HL-60 (cell line): Measurements from ENCODE around the gene SOX8.

ENCODE experiments used
- DNase-seq, 2 experiments: peaks; one replicate each; pipeline ENCODE4 v3.0.0-alpha.2; 2010 to 2020; ENCODE audit warnings: low read depth in 1 of 2, low spot score in 1 of 2
- H3K27ac ChIP-seq: fragments of 250-450 bp; sonication (Bioruptor Pico); replicated peaks from 2 replicates; pipeline ENCODE4 v1.5.1; 2020; ENCODE audit warnings: mild to moderate bottlenecking, moderate library complexity
- H3K27me3 ChIP-seq: fragments of 250-450 bp; sonication (Bioruptor Pico); 2 replicates; pipeline ENCODE4 v1.5.1; 2021; ENCODE audit warnings: mild to moderate bottlenecking, moderate library complexity; ENCODE audit not compliant: insufficient read depth, poor library complexity, severe bottlenecking
- H3K4me3 ChIP-seq: replicated peaks from 2 replicates; pipeline ENCODE4 v1.5.1; 2011; ENCODE audit warnings: mild to moderate bottlenecking, control low read depth, low read length; ENCODE audit not compliant: insufficient read depth
- CTCF ChIP-seq: IDR thresholded peaks from one replicate; pipeline ENCODE4 v1.5.1; 2011; ENCODE audit warnings: low read length, control low read depth, inconsistent platforms; ENCODE audit not compliant: insufficient read depth
- GABPA ChIP-seq: IDR thresholded peaks from 2 replicates; pipeline ENCODE4 v1.6.1; 2012; ENCODE audit warnings: low read depth
- POLR2AphosphoS5 ChIP-seq: IDR thresholded peaks from 2 replicates; pipeline ENCODE4 v1.6.1; 2012; ENCODE audit warnings: low read depth
- SPI1 ChIP-seq: IDR thresholded peaks from 2 replicates; pipeline ENCODE4 v1.6.1; 2012; ENCODE audit warnings: low read depth, mild to moderate bottlenecking, borderline replicate concordance
- TF ChIP-seq, protein P1 (sequence below): IDR thresholded peaks from 2 replicates; pipeline ENCODE4 v1.6.1; 2012; ENCODE audit warnings: low read depth; ENCODE audit not compliant: insufficient replicate concordance

The SOX8 gene

DNA sequence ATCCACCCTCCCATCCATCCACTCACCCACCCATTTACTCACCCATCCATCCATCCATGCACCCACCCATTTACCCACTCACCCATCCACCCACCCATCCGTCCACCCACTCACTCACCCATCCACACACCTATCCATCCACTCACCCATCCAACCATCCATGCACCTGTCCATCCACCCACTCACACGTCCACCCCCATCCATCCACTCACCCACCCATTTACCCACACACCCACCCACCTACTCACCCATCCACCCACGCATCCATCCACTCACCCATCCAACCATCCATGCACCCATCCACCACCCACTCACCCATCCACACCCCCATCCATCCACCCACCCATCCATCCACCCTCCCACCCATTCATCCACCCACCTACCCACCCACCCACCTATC lies 12.2 kb downstream of the SOX8 start:
- H3K27me3 ChIP-seq: peaks cover 11% of the 10 kb centered on the region
- H3K27ac ChIP-seq: no peak overlapping the region
- no peak for DNase-seq
- H3K4me3 ChIP-seq: no peak overlapping the region
- TF ChIP-seq SPI1 (no peak), GABPA (no peak), CTCF (no peak), POLR2AphosphoS5 (no peak)
- TF ChIP-seq, protein P1, sequence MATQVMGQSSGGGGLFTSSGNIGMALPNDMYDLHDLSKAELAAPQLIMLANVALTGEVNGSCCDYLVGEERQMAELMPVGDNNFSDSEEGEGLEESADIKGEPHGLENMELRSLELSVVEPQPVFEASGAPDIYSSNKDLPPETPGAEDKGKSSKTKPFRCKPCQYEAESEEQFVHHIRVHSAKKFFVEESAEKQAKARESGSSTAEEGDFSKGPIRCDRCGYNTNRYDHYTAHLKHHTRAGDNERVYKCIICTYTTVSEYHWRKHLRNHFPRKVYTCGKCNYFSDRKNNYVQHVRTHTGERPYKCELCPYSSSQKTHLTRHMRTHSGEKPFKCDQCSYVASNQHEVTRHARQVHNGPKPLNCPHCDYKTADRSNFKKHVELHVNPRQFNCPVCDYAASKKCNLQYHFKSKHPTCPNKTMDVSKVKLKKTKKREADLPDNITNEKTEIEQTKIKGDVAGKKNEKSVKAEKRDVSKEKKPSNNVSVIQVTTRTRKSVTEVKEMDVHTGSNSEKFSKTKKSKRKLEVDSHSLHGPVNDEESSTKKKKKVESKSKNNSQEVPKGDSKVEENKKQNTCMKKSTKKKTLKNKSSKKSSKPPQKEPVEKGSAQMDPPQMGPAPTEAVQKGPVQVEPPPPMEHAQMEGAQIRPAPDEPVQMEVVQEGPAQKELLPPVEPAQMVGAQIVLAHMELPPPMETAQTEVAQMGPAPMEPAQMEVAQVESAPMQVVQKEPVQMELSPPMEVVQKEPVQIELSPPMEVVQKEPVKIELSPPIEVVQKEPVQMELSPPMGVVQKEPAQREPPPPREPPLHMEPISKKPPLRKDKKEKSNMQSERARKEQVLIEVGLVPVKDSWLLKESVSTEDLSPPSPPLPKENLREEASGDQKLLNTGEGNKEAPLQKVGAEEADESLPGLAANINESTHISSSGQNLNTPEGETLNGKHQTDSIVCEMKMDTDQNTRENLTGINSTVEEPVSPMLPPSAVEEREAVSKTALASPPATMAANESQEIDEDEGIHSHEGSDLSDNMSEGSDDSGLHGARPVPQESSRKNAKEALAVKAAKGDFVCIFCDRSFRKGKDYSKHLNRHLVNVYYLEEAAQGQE: no peak

DNA sequence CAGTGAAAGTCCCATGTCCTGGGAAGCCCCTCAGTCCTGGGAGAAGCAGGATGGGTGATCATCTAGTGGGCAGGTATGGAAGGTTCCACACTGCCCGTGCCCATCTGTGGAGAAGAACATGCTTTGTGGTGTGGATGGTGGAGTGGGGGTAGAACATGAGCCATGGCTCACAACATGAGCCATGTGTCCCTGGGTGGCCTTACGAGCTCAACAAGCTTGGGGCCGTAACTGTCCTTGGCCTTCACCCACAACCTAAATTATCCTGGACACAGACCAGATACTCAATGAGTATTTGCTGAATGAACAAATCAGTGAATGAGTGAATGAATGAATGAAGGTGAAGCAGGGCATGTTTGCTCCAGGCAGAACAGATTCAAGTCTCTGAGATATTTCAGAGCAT lies 13.5 kb downstream of the SOX8 start:
- H3K27ac ChIP-seq: no peak overlapping the region
- no peak for DNase-seq
- peaks cover 11% of the 10 kb centered on the region for H3K27me3 ChIP-seq
- H3K4me3 ChIP-seq: no peak overlapping the region
- TF ChIP-seq CTCF (no peak), GABPA (no peak), SPI1 (no peak)

GRCh38 chr16:995783-996182 lies 14.2 kb downstream of the SOX8 start:
- no peak for DNase-seq
- TF ChIP-seq GABPA (no peak), SPI1 (no peak), CTCF (no peak), POLR2AphosphoS5 (no peak)
- TF ChIP-seq, protein P1: no peak
- Histone ChIP-seq H3K4me3 (no peak overlapping the region), H3K27me3 (peaks cover 11% of the 10 kb centered on the region), H3K27ac (no peak overlapping the region)

DNA sequence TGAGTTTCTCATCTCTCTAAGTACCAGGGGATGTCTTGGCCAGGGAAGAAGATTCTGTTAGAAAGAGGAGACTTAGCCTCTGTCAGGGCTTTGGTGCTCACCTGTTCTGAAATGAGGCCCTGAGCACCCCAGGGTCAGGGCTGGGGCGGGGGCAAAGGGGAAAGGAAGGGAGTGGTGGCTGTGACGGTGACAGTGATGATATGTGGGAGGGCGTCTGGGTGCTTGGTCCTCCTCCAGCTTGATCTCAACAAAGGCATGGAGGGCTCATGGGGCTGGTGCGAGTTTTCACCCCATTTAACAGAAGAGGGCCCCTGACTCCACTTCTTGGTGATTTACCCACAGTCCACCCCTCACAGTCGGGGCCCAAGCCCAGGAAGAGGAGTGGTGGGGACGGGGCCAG lies 15.1 kb downstream of the SOX8 start:
- TF ChIP-seq SPI1: no peak
- no peak for TF ChIP-seq CTCF
- no peak for TF ChIP-seq GABPA
- TF ChIP-seq, protein P1: no peak
- no peak for TF ChIP-seq POLR2AphosphoS5
- Histone ChIP-seq H3K27ac (no peak overlapping the region), H3K4me3 (no peak overlapping the region), H3K27me3 (peaks cover 11% of the 10 kb centered on the region)
- DNase-seq: no peak
